NT2/D1 (cell line): ENCODE data around the gene CAMK4.
"Not testable (repeated sequence)": the region's sequence is repeated elsewhere in the genome, so short reads cannot be mapped to it uniquely, and the experiment has no call there.

Experiments
- DNase-seq: peaks from one replicate; pipeline ENCODE4 v3.0.0-alpha.2; 2011; ENCODE audit warnings: low read depth, low spot score
- H3K27me3 ChIP-seq: 2 replicates; pipeline ENCODE4 v1.6.0; 2011; ENCODE audit warnings: mild to moderate bottlenecking; ENCODE audit not compliant: insufficient read length, insufficient read depth
- H3K36me3 ChIP-seq: 2 replicates; pipeline ENCODE4 v1.6.1; 2011; ENCODE audit warnings: mild to moderate bottlenecking, low read length, mixed read lengths; ENCODE audit not compliant: insufficient read depth, insufficient read length
- H3K4me1 ChIP-seq: 2 replicates; pipeline ENCODE4 v1.5.1; 2011; ENCODE audit not compliant: insufficient read depth, insufficient read length
- H3K4me3 ChIP-seq: 2 replicates; pipeline ENCODE4 v1.5.1; 2011; ENCODE audit warnings: low read depth; ENCODE audit not compliant: insufficient read length
- H3K9ac ChIP-seq: 2 replicates; pipeline ENCODE4 v1.6.0; 2011; ENCODE audit warnings: low read depth; ENCODE audit not compliant: insufficient read length
- H3K9me3 ChIP-seq: 2 replicates; pipeline ENCODE4 v1.5.1; 2011; ENCODE audit warnings: mild to moderate bottlenecking, low read length; ENCODE audit not compliant: insufficient read depth
- SUZ12 ChIP-seq: IDR thresholded peaks from 2 replicates; pipeline ENCODE4 v1.6.1; 2011; ENCODE audit not compliant: insufficient read length, insufficient read depth; ENCODE audit errors: extremely low read depth
- YY1 ChIP-seq: IDR thresholded peaks from 2 replicates; pipeline ENCODE4 v1.6.1; 2011; ENCODE audit not compliant: insufficient read length, insufficient read depth
- ZNF274 ChIP-seq: IDR thresholded peaks from 2 replicates; pipeline ENCODE4 v1.6.1; 2011; ENCODE audit warnings: mild to moderate bottlenecking, low read depth, low read length

The CAMK4 gene

DNA sequence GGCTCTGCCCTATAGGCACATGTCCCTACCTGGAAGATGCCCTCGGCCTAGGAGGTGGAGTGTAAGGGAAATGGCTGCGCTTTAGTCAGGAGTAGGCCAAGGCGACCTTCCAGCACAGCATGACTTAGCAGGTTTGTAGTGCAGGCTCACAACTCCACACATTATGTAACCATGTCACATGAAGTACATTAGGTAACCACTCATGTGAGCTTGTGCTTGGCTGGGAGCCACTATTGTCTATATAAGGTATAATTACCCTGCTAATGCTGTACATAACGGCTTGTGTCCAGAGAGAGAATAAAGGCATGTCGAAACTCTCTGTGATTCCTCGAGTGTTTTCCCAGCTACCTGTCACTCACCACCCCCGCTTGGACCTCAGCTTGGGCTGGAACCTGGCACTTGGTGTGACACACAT lies 74.9 kb downstream of the CAMK4 start:
- Histone ChIP-seq H3K27me3 (no peaks in the 10 kb centered on the region), H3K36me3 (no peaks in the 10 kb centered on the region), H3K9ac (no peak overlapping the region), H3K9me3 (no peaks in the 10 kb centered on the region), H3K4me1 (no peaks in the 10 kb centered on the region), H3K4me3 (no peak overlapping the region)
- DNase-seq, result no peak
- TF ChIP-seq SUZ12 (no peak), YY1 (no peak), ZNF274 (no peak)

DNA sequence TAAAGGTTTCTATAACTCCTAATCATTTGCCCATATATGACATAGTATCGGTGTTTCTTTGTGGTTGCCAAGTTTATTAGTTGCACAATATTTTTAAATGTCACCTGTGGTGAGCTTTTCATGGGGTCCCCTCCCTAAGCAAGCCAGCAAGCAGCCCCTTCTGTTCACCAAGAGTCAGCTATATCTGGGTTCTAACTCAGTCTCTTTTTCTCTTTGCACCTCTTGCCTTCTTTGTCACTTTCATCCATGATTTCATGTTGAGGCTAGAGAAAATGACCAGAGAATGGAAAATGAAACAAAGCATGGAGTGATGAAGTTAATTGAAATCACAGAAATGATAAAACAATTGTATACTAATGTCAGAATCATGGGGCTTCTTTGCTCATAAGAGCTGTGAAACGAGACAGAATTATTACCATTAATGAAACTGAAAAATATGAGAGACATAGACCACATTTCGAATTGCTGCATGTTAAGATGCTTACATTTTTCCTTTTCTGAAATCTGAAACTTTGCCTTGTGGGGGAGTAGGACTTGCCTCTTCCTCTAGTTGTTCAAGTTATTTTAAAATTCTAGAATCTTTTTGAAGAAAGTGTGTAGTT lies 75.7 kb downstream of the CAMK4 start:
- Histone ChIP-seq H3K36me3 (no peaks in the 10 kb centered on the region), H3K27me3 (no peaks in the 10 kb centered on the region), H3K4me1 (no peaks in the 10 kb centered on the region), H3K9ac (no peak overlapping the region), H3K9me3 (no peaks in the 10 kb centered on the region), H3K4me3 (no peak overlapping the region)
- TF ChIP-seq ZNF274 (no peak), SUZ12 (no peak), YY1 (no peak)
- DNase-seq, result no peak

DNA sequence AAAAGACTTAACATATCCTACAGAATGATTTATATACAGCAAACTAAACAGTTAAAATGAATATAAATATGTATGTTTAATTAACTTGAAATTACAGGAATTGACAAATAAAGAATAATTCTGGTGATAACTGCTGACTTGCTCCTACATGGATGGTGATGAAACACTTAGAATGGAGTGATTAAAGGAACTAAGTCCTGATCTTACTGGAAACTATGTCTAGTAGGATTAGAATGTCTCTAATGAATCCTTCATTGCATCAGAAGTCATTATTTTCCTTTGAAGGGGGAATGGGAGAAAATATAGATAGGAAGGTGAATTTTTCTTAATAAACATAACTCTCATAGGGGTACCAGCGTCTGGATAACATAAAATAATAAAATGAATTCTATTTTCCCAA lies 77.1 kb downstream of the CAMK4 start:
- H3K4me1 ChIP-seq, result no peaks in the 10 kb centered on the region
- TF ChIP-seq SUZ12, result no peak
- no peak for TF ChIP-seq YY1
- TF ChIP-seq ZNF274, result no peak
- no peak overlapping the region for H3K4me3 ChIP-seq

DNA sequence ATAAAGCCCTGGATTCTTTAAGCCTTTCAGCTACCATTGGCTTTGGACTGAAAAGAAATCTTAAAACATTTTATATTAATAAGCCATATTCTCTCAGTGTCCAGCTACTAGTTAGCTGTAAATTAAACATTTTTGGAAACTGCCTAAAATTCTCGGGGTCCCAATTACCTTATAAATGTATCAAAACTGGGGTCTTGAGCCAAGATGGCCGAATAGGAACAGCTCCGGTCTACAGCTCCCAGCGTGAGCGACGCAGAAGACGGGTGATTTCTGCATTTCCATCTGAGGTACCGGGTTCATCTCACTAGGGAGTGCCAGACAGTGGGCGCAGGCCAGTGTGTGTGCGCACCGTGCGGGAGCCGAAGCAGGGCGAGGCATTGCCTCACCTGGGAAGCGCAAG lies 77.9 kb downstream of the CAMK4 start:
- not testable (repeated sequence) for H3K4me3 ChIP-seq, DNase-seq, H3K27me3 ChIP-seq, H3K9ac ChIP-seq, H3K4me1 ChIP-seq, H3K9me3 ChIP-seq, H3K36me3 ChIP-seq

More for the DNA sequence above, 77.1 kb downstream of the CAMK4 start:
- Histone ChIP-seq H3K9ac (no peak overlapping the region), H3K27me3 (no peaks in the 10 kb centered on the region), H3K36me3 (no peaks in the 10 kb centered on the region), H3K9me3 (no peaks in the 10 kb centered on the region)
- DNase-seq, result no peak

DNA sequence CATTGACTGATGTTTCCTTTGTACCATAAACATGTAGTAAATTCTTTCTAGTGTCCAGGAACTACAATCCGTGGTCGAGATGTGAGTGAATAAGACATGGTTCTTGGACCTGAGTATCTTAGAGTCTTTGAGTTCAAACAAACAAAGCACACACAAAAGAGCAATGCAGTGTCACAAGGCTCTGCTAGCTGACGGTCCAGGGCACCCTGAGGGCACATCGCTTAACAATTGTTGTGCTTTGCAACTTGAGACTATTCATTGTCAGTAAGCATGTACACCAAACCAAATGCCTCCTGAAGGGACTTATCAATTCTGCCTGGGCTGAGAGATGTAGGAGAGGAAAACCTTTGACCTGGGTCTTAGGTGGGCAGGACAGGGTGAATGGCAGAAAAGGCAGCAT lies 84.8 kb downstream of the CAMK4 start:
- H3K27me3 ChIP-seq, result no peaks in the 10 kb centered on the region

DNA sequence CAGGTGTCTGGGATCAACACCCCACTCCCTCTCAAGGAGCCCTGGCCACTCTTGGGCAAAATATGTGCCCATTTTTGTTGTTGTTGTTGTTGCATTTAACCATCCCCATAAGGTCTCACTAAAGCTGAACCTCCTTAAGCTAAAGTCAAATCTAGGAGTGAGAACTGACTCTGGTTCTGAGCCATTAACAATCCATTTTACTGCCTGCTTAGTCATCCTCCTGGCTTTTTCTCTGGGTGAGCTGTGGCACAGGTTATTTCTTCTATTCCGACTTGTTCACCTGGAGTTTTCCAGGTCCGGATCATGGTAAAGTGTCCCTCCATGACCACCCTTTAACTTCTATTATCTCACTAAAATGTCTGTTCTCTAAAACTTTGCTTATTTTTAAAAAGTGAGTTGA lies 85.2 kb downstream of the CAMK4 start:
- no peaks in the 10 kb centered on the region for H3K4me1 ChIP-seq
- H3K9ac ChIP-seq, result no peak overlapping the region
- H3K36me3 ChIP-seq, result no peaks in the 10 kb centered on the region
- no peak overlapping the region for H3K4me3 ChIP-seq
- TF ChIP-seq YY1, result no peak
- TF ChIP-seq ZNF274, result no peak
- no peak for TF ChIP-seq SUZ12
- H3K27me3 ChIP-seq, result no peaks in the 10 kb centered on the region
- no peaks in the 10 kb centered on the region for H3K9me3 ChIP-seq
- DNase-seq, result no peak

More for the DNA sequence above, 84.8 kb downstream of the CAMK4 start:
- peak; percentile 25 for DNase-seq
- Histone ChIP-seq H3K4me1 (no peaks in the 10 kb centered on the region), H3K9ac (no peak overlapping the region), H3K9me3 (no peaks in the 10 kb centered on the region), H3K4me3 (no peak overlapping the region), H3K36me3 (no peaks in the 10 kb centered on the region)
- TF ChIP-seq YY1, result no peak

DNA sequence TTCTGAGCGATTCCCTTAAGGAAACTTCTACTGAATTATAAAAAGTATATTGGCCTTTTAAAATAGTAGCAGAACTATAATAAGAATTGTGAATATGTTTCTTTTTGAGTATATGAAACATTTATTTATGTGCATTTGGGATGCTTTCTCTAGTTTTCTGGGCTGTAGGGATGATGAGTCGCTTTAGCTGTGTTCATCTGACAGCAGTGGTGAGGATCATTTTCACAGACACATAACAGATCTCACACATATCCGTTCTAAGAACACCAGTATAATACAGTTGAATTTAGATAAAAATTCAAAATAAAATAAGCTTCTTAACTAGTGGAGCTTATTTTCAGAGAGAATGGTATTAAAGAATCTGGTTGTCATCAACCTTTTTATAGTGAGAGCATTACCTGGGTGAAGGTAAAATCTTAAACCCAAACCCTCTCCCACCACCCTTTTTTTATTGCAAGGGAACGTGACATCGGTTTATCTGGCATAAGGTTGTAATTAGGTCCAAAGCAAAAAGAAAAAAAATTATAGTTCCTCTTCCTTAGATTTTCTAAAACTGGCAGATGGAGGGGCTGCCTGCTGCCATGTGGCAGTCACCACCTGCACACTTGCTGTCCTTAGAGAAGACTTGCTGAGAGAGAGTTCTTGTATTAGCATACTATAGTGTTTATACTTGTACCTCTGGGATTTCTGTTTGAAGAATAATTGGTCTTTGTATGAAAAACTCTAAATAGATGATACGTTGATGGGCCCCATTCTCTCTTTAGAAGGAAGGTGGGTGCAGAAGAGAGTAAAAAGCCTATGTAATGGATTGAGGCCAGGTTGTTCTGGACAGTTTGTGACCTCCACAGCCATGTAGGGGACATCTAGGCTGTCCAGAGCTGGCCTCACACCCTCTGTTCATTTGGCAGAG lies 86.8 kb downstream of the CAMK4 start:
- Histone ChIP-seq H3K9ac (no peak overlapping the region), H3K4me1 (no peaks in the 10 kb centered on the region), H3K4me3 (no peak overlapping the region), H3K27me3 (no peaks in the 10 kb centered on the region), H3K9me3 (no peaks in the 10 kb centered on the region), H3K36me3 (no peaks in the 10 kb centered on the region)
- TF ChIP-seq ZNF274, result no peak
- TF ChIP-seq YY1, result no peak
- no peak for TF ChIP-seq SUZ12
- DNase-seq, result no peak
